WTC11 (cell line): Measurements from ENCODE around the gene SORCS1.

Experiments
- JUN ChIP-seq: sonication (generic); formaldehyde crosslinking; IDR thresholded peaks from 2 replicates; pipeline ENCODE4 v1.8.0; 2023; ENCODE audit warnings: mild to moderate bottlenecking, missing genetic modification reagents
- MAX ChIP-seq: sonication (generic); formaldehyde crosslinking; IDR thresholded peaks from 2 replicates; pipeline ENCODE4 v1.8.0; 2022; ENCODE audit warnings: mild to moderate bottlenecking, missing genetic modification reagents
- USF1 ChIP-seq: sonication (generic); formaldehyde crosslinking; IDR thresholded peaks from 2 replicates; pipeline ENCODE4 v1.8.0; 2022; ENCODE audit warnings: mild to moderate bottlenecking, missing genetic modification reagents
- ZNF121 ChIP-seq: sonication (generic); formaldehyde crosslinking; IDR thresholded peaks from 2 replicates; pipeline ENCODE4 v1.8.0; 2023; ENCODE audit warnings: missing genetic modification reagents

GRCh38 chr10:106777841-106778240 is 386.7 kb downstream of the SORCS1 start:
- TF ChIP-seq ZNF121 (CRISPR knock-in tag) (no peak), MAX (CRISPR knock-in tag) (no peak), JUN (no peak), USF1 (CRISPR knock-in tag) (no peak)
